AG09319 (cell line): ENCODE results near the gene HYCC2.
"Not testable (repeated sequence)": the region's sequence is repeated elsewhere in the genome, so short reads cannot be mapped to it uniquely, and the experiment has no call there.

ENCODE experiments used
- DNase-seq: peaks from one replicate; pipeline ENCODE4 v3.0.0-alpha.2; 2010; ENCODE audit warnings: low read depth; ENCODE audit errors: extremely low read depth
- TF ChIP-seq, protein P1 (sequence below): IDR thresholded peaks from 2 replicates; pipeline ENCODE4 v1.5.1; 2011; ENCODE audit warnings: low read depth, mild to moderate bottlenecking, inconsistent platforms, low read length, moderate library complexity

The HYCC2 gene

DNA sequence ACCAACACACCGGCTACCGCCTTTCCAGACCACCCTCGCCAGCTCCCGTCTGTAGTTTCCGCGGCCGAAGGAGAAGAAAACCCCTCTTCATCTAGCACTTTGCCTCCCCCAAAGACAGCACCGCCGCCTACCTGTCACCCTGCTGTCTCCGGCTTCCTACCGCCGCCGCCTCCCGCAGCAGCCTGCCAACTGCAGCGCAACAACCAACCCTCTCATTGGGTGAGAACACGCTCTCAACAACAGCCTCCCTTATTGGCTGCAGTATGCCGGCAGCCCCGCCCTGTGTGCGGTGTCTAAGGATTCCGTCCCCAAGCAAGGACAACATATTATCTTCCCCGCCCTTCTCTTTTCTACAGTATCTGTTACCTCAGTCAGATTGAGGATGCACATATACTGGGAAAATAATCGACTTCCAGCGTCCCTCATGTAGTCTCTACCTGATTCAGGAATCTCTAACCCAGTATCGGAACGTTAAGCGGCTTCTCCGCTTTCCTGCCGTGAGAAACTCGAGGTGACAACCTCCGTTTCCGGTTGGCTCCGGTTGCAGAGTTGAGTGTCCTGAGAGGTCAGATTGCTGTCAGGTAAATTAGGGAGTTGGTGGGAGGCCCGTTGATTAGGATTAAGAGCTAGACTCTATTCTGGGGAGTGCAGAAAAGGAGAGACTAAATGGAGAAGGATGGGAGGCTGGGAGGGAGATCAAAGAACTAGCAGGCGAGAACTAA lies at the start of gene HYCC2, which contains the start of gene NDUFB3:
Gene HYCC2, minus strand, starts transcription at position 193 of the 722 bp plus-strand sequence. CDS start 47,662 bp downstream, outside the sequence.
Gene NDUFB3, plus strand, starts transcription at position 523 of the 722 bp plus-strand sequence. CDS start 6,882 bp downstream, outside the sequence.
- DNase-seq = peak; percentile 77
- TF ChIP-seq, protein P1, sequence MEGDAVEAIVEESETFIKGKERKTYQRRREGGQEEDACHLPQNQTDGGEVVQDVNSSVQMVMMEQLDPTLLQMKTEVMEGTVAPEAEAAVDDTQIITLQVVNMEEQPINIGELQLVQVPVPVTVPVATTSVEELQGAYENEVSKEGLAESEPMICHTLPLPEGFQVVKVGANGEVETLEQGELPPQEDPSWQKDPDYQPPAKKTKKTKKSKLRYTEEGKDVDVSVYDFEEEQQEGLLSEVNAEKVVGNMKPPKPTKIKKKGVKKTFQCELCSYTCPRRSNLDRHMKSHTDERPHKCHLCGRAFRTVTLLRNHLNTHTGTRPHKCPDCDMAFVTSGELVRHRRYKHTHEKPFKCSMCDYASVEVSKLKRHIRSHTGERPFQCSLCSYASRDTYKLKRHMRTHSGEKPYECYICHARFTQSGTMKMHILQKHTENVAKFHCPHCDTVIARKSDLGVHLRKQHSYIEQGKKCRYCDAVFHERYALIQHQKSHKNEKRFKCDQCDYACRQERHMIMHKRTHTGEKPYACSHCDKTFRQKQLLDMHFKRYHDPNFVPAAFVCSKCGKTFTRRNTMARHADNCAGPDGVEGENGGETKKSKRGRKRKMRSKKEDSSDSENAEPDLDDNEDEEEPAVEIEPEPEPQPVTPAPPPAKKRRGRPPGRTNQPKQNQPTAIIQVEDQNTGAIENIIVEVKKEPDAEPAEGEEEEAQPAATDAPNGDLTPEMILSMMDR = peak; percentile 23

- DNase-seq = no peak
- TF ChIP-seq, protein P1 = no peak
Measured at GRCh38 chr2:201118961-201119854, 47.7 kb upstream of the HYCC2 start.

- DNase-seq = peak; percentile 54
- TF ChIP-seq, protein P1 = peak; percentile 30
Measured at GRCh38 chr2:201118121-201118960, 46.9 kb upstream of the HYCC2 start.

GRCh38 chr2:201117735-201118094 lies 46.2 kb upstream of the HYCC2 start:
- not testable (repeated sequence) for DNase-seq

GRCh38 chr2:201116959-201117734 lies 45.7 kb upstream of the HYCC2 start:
- DNase-seq = peak; percentile 87
- TF ChIP-seq, protein P1 = peak; percentile 35

GRCh38 chr2:201116115-201116958 lies 44.9 kb upstream of the HYCC2 start, which contains the start of gene CFLAR:
CFLAR (plus strand) TSS chr2:201116164; CDS start chr2:201129866, 13,702 bp downstream.
- peak; percentile 23 for DNase-seq
- TF ChIP-seq, protein P1 = no peak
